GM19328 (cell line): ENCODE data around the gene EXD3.
A peak's percentile ranks its signal among the peaks of the same experiment; 100 is the strongest.
"Not testable (repeated sequence)": the region's sequence is repeated elsewhere in the genome, so short reads cannot be mapped to it uniquely, and the experiment has no call there.

Source experiments
- ATAC-seq: cut with Tn5 transposase; IDR thresholded peaks from one replicate; pipeline ENCODE4 v1.9.1; 2021; ENCODE audit warnings: mild to moderate bottlenecking, moderate library complexity; ENCODE audit not compliant: unreplicated experiment

The EXD3 gene

GRCh38 chr9:137459601-137460362 lies 36.8 kb upstream of the EXD3 start:
- ATAC-seq: no peak

- peak; percentile 74 for ATAC-seq
These were observed 36.2 kb upstream of the EXD3 start, which contains the start of gene NSMF for GRCh38 chr9:137459152-137459600. NSMF (minus strand) TSS chr9:137459334; CDS start chr9:137459102, 232 bp downstream.

- peak; percentile 10 for ATAC-seq
These were observed 35.5 kb upstream of the EXD3 start for GRCh38 chr9:137458194-137459151.

- ATAC-seq: no peak
These were observed 34.6 kb upstream of the EXD3 start for GRCh38 chr9:137457406-137458193.

DNA sequence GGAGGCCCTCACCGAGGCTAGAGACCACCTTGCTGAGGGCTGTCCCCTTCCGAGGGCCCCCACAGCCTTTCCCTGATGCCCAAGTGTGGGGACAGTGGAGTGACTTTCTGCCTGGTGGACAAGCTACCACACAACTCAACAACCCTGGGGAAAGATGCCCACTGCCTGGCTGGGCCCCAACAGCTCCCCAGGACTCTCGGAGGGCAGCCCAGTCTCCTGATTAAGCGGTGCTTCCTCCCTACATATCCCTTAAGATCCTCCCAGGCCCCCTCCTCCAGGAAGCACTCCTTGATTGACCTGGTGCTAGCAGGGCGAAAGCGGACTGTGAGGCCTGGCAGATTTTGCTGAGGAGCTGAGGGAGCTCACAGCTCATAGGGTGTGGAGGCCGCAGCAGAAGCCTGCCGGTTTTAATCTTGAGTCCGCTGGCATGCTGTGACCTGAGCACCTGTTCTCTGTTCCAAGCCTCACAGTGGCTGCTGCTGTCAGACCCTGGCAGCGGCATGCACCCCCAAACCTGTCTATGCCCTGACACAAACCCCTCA lies 34.0 kb upstream of the EXD3 start:
- ATAC-seq: no peak

DNA sequence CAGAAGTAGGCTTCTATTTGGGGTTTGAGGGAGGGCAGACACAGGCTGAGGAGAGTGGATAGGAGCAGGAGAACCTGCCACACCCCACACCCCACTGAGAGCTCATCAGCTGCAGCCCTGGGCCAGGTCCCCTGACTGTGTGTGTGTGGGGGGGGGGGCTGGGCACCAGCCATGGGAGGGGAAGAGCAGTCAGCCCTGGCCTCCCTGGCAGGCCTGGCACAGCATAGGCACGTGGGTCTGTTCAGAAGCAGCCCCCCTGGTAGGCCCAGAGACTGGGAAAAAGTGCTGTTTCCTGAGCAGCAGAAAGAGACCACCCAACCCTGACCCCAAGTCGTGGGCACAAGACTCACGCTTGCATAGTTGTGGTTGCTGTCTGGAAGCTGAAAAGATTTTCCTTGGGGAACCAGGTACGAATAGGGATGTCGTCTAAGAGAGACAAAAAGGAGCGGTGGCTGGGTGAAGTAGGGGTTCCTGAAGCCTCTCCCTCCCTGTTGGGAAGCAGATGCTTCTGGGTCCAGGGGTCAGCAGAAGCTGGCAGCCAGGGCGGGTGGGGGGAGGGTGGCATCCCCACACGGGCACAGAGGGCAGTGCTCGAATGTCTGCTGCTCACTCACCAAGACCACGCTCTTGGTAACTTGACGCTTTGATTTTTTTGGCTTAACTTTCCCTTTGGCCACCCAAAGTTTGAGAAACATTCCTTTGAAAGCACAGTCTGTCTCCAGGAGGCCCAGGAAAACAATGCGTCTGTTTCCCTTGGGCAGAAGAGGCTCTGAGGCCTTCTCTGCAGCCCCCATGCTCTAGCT lies 33.3 kb upstream of the EXD3 start:
- no peak for ATAC-seq

DNA sequence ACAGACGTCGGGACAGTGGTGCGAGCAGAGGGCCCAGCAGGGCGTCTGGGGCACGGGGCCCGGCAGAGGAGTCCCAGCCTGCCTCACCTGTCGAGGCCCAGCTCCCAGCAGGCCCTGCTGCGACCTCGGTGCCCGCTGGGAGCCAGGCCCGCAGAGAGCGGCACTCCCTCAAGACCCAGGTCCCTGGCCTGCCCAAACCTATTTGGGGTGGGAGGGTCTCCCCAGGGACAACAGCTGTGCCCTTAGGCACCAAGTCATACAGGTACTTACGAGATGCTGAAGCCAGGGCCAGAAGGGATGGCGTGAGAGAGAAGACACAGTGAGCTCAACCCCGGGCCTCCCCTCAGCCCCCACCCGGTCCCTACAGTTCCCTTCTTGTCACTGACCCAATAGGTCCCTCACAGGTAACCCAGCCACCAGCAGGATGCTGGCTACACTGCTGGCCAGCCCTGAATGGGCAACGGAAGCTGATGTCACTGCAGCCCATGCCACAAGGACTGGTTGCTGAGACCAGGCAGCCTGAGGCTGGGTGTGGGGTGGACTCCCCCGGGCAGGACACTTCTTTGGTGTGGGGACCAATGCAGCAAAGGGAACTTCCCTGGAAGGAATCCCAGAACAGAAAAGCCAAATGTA lies 32.5 kb upstream of the EXD3 start:
- ATAC-seq: no peak

GRCh38 chr9:137454597-137455358 lies 31.8 kb upstream of the EXD3 start:
- no peak for ATAC-seq

GRCh38 chr9:137454145-137454596 lies 31.2 kb upstream of the EXD3 start:
- no peak for ATAC-seq

- no peak for ATAC-seq
These were observed 30.7 kb upstream of the EXD3 start for GRCh38 chr9:137453643-137454081.

GRCh38 chr9:137452761-137453642 lies 30.0 kb upstream of the EXD3 start:
- no peak for ATAC-seq

DNA sequence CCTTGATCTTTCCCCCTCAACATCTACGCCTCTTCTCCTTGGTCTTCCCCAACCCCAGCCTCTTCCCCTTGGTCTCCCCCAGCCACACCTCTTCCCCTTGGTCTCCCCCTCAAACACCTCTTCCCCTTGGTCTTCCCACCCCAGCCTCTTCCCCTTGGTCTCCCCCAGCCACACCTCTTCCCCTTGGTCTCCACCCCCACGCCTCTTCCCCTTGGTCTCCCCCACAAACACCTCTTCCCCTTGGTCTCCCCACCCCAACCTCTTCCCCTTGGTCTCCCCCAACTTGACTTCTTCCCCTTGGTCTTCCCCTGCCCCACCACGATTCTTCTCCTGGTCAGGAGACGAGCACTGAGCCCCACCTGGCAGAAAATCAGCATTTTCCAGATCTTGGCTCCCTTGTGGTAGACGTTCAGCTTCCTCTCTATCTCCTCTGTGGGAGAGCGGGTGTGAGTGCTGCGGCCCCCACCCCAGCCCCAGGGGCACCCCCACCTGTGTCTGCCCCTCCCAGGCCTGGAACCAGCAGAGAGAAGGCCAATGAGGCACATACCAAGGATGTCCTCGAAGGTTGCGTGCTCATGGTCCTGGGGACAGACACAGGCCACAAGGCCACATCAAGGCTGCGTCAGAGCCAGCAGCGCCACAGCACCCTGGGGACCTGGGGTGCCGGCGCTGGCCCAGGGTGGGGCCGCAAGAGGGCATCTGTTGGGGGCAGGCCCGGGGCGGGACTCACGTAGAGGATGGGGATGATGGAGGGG lies 29.2 kb upstream of the EXD3 start:
- no peak for ATAC-seq

- not testable (repeated sequence) for ATAC-seq
These were observed 28.5 kb upstream of the EXD3 start for GRCh38 chr9:137451264-137452005.

- ATAC-seq: not testable (repeated sequence)
These were observed 27.7 kb upstream of the EXD3 start for GRCh38 chr9:137450539-137451222.

DNA sequence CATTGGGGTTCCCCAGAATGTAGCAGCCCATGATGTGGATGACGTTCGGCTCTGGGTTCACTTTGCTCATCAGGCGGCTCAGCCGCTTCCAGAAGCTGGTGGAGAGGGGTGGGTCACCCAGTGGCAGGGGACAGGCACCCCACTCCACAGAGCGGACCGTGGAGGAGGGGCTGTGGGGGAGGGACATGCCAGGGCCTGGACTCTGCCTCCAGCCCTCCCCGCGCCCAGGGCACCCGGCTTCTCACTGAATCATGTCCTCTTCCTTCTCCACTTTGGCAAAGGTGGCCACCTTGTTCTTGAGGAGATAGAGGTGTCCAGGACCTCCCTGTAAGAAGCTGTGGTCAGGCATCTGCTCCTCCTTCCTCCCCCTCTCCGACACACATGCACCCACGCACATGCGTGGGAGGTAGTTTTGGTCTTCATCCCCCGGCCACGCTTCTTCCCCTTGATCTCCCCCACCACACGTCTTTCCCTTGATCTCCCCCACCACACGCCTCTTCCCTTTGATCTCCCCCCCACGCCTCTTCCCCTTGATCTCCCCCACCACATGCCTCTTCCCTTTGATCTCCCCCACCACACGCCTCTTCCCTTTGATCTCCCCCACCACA lies 27.1 kb upstream of the EXD3 start:
- no peak for ATAC-seq
